Activated CD4-positive, alpha-beta T cell treated with anti-CD3 and anti-CD28 coated beads, Interleukin-2, amount 50 U/mL, for 4 hours (primary cell): Measurements from ENCODE around the gene MORC4.

Source experiments
- DNase-seq, 2 experiments: peaks; one replicate each; pipeline ENCODE4 v3.0.0-alpha.2; 2020

MORC4 gene

DNA sequence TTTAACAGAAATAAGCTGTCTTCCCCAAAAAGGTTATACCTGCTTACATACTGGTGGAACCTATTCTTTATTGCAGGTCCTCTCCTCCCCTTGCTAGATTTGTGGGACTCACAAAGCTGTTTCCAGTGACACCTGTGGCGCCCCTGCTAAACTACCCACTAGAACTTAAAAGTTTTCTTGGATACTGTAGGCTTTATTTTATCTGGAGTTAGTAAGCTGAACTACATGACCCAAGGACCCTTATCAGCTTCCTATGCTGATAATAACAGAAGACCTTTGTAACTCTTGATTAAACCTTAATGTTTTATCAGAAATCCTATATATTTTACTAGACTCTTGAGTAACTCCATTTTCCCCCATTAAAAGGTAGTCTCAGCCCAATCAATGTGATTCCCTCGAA, 47.5 kb downstream of the MORC4 start:
- DNase-seq, result no peak

DNA sequence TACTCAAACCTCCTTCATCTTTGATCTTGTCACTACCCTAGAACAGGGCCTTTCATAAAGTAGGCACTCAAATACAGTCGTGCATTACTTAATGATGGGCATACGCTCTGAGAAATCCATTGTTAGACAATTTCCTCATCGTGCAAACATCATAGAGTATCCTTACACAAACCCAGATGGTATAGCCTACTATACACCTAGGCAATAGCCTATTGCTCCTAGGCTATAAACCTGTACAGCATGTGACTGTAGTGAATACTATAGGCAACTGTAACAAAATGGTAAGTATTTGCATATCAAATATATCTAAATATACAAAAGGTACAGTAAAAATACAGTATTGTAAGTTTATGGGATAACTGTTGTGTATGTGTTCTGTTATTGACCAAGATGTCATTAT, 47.9 kb downstream of the MORC4 start:
- no peak for DNase-seq

DNA sequence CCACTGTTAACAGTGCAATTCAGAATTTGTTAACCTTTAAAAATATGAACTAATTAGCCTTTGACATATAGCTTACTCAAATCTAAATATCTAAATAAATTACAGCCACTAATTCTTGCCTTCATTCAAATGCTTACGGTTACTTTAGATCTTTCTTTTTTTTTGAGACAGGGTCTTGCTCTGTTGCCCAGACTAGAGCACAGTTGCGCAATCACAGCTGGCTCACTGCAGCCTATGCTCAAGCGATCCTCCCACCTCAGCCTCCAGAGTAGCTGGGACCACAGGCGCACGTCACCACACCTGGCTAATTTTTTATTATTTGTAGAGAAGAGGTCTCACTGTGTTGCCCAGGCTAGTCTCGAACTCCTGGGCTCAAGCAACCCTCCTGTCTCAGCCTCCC, 48.8 kb downstream of the MORC4 start:
- no peak for DNase-seq

DNA sequence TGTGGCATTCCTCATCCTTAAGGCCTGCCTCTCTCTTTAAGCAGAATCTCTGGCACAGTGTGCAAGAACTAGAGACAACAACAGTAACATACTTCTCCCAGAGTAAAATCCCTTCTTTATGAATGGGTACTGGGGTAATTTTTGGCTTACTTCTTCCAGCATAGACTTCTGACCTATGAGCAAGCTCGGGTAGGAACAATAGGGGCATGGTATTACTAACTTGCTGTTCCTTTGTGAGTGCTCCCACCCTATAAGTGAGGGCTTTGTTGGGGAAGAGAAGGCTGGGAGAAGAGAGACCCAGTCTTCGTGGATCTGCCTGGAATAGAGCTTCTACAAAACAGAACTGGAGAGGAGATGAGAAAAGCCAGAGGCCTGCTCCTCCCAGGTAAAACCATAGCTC, 49.6 kb downstream of the MORC4 start:
- DNase-seq, result no peak

DNA sequence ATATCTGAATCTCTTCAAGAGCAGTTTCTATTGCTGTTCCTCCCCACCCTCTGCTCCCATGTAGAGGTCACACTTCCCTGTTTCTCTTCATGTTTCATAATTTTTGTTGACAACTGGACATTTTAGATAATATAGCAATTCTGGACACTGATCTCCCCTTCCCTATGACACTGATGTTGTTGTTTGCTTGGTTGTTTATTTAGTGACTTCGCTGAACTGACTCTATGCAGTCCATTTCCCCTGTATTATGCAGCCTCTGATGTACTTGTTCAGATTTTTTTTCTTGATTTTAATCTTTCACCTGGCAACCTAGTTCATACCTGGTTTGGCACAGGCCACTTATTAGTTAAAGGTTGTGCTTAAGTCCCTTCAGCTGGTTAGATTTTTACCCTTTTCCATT, 50.6 kb downstream of the MORC4 start:
- DNase-seq, result no peak

DNA sequence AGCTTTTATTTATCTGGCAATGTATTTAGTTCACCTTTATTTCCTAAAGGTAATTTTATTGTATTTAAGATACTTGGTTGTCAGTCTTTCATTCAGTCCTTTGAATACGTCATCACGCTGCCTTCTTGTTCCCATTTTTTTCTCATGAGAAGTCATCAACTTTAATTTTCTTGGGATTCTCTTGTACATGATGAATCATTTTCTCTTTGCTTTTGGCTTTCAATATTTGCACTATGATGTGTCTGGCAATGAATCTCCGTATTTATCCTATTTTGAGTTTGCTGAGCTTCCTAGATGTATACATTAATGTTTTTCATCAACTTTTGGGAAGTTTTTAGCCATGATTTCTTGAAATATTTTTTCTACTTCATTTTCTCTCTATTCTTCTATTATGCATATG, 51.4 kb downstream of the MORC4 start:
- no peak for DNase-seq

DNA sequence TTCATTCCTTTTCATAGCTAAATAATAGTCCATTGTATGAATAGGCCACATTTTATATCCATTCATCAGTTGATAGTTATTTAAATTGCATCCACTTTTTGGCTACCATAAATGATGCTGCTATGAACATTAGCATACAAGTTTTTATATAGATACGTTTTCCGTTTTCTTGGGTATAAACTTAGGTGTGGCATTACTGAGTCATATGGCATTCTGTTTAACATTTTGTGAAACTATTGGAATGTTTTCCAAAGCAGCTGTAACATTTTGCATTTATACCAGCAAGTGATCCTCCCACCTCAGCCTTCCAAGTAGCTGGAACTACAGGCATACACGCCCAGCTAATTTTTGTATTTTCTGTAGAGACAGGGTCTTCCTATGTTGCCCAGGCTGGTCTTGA, 53.5 kb downstream of the MORC4 start:
- no peak for DNase-seq

DNA sequence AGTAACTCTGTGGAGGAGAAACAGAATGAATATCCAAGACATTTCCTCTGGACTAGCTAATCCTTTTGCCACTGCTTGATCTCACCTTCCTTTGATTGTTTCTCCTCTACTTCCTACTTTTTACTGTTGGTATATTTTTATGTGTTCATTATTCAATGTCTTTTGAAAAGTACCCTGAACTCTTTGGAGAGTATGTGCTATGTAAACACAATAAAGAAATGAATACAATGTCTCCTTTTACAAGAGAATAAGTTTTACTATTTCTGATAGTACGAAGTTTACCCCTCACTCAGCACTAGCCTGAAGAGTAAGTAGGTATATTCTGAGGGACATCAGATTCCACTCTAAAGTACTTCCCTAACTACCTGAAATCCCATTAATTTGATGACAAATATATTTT, 59.9 kb downstream of the MORC4 start:
- no peak for DNase-seq

DNA sequence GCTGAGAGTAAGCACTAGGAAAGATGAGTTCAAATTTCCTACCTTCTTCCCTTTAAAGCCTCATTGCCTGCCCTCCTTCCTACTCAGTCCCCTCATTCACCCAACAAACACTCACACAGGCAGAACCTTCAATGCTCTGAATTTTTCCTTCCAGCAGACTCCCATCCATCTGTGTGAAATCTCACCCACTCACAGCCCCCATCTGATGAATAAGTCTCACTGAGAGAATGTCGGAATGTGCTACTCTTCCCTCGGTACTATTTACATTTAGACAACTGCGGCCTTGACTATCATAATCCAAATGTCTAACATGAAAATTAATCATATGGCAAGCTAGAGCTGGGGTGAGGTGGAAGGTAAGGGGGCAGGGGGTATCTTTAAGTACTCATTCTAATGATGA, 60.4 kb downstream of the MORC4 start:
- DNase-seq, result no peak

DNA sequence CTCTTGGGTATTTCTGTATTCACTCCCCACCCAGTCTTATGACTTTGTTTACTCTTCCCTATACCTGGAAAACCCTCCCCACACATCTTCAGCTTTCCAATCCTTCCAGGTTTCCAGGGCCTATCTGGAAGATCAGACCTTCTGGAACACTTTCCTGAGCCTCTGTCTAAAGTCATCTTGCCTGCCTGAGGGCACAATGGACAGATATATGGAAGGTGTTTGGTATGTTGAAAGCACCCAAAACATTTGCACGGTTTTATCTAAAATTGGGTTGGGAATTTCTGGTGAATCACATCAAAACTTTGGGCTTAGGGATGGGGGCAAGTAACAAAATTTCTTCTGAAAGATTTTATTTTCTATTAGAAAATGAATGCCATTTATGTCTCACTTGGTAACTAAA, 63.8 kb downstream of the MORC4 start:
- DNase-seq, result no peak

DNA sequence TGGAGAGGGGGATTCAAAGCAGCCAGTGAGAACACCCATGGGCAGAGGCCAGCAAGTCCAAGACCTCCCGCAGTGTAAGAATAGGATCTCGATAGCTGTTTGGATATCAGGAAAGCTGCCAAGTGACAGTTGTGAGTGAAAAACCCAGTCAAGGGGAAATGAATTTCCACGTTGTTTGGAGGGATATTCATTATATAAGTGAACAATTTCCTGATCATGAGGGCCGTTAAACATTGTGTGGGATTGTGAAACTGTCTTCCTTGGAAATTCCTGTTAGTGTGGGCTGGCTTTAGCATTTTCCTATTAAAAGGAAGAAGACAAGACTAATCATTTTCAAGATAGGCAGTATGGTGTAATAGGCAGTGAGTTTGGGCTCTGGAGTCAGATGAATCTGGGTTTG, 64.8 kb downstream of the MORC4 start:
- no peak for DNase-seq

DNA sequence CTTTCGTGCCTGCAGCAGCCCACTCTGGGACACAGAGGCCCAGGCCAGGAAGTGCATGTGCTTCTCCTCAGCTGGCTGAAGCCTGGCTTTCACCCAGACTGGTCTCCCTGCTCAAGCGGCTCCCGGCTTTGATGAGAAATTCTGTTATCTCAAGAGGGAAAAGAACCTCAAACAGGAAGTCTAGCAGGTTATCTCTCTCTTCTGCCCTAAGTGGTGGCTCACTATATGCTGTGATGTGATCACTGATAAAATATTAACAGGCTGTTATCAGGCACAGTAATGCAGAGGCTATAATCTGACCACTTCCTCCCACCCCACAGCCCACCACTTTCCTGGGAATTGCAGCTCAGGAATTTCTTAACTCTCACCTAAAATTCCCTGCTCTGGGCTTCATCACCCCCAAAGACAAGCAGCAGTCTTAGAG, 66.5 kb downstream of the MORC4 start:
- DNase-seq, result no peak

DNA sequence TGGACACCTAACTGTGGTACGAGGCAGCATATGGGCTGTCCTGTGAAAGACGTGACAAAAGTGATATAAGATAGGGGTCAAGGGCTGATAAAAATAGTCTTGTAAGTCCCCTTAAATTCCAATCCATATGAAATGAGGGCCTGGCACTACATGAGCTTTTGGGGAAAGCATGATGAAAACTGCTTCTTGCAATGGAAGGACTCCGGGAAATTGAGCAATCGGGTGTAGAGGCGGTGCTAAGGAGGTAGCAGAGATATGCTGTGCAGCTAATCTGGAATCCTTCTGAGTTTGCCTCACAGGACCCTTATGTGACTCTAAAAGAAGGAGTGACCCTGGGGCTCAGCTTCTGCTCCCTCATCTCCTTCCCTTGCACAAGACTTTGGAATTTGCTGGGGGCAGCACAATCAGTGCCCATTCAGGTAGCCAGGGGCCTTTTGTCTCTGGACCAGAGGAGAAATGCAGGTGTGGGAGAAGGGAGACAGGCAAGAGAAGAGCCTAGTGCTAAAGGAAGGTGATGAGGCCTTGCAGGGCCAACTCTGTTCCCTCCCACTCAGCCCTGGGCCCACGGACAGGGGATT, 67.0 kb downstream of the MORC4 start:
- DNase-seq, result no peak

DNA sequence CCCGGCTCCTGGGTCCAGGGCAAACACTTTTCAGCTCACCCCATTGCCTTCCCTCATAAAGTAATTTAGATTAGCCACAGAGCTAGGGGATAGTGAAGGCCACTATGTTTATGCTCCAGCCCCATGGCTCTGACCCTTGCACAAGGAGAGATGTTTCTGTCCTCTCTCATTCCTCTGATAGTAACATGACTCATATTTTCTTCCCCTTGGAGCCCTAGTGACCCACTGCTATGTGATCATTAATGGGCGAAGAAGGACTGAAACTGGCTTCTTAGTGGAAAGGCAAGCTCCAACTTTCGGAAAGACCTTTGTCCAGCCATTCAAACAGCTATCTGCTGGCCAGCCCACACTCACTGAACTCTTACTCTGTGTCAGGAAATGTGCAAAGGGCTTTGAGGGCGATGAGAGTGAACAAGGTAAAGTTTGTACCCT, 67.5 kb downstream of the MORC4 start:
- no peak for DNase-seq

DNA sequence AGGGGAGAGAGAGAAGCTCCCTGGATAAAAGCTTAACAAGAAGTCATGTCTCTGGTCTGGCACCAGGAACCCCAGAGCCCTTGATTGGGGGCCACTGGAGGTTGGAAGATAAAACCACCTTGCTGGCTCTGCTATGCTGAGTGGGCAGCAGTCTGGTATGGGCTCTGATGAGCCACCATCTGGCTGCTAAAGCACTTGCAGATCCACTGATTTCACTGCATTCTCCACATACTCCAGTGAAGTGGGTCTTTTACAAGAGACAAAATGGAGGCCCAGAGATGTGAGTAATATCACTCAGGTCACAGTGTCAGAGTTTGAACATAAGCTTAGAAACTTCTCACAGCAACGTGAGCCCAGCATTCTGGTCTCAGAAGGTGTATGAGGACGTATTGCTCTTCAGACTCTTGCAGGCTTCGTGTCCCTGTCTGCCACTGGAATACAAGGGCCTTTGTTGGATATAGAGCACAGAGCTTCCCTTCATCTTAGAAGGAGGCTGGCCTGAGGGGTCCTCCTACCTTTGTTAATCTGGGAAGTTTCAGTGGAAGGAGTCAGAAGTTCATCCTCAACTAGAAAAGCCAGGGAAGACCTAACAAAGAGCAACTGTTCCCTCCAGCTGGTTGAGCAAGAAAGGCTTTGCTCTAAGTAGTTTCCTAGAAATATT, 68.1 kb downstream of the MORC4 start:
- DNase-seq, result no peak

DNA sequence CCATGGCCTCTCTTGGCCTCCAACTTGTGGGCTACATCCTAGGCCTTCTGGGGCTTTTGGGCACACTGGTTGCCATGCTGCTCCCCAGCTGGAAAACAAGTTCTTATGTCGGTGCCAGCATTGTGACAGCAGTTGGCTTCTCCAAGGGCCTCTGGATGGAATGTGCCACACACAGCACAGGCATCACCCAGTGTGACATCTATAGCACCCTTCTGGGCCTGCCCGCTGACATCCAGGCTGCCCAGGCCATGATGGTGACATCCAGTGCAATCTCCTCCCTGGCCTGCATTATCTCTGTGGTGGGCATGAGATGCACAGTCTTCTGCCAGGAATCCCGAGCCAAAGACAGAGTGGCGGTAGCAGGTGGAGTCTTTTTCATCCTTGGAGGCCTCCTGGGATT, 71.8 kb downstream of the MORC4 start:
- DNase-seq, result no peak

DNA sequence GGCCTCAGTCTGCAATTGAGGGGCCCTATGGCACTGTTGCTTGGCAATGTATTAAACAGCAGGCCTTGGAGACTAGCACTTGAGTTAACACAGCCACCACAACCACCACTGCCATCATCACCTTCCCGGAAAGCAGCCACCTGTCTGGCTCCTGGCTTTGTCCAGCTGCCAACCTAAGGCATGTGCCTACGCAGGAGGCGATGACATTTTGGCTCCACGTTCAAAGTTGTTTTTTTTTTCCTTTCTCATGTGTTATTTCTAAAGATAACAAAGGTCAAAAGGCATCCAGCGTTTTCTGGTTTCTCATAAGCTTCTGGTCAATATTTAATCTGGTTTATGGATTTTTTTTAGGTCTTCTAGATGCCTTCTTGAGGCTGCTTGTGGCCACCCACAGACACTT, 72.3 kb downstream of the MORC4 start:
- no peak for DNase-seq

DNA sequence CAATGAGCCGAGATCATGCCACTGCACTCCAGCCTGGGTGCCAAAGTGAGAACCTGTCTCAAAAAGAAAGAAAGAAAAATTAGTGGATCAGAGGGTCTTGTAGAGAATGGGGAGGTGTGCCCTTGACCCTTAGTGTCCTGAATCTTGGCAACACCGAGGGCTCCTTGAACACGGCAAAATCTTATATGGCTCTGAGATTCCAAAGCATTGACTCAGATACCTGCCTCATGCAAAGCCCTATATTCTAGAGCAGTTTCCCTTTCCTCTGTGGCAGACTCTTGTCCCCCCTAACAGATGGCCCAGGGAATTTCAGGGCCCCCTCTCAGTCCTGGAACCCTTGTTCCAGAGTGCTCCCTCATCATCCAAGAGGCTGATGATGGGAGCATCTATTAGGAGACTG, 73.0 kb downstream of the MORC4 start:
- DNase-seq, result no peak

DNA sequence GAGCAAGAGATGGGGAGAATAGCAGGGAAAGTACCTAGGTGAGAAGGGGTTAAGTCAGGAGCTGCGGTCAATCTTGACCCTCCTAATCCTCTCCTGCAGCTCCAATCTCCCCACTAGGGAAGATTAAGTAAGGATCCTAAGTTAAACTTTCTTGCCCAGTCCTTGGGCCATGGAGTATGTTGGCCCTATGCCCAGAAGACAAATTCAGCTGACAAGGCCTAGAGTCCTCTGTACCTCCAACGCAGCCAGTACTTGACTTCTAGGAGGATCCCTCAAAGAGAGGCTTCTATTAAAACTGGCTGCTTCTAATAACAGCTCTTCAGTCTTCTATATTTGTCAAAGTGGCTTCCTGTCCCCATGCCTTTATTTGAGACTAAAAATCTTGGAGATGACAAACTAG, 78.4 kb downstream of the MORC4 start:
- DNase-seq, result no peak

DNA sequence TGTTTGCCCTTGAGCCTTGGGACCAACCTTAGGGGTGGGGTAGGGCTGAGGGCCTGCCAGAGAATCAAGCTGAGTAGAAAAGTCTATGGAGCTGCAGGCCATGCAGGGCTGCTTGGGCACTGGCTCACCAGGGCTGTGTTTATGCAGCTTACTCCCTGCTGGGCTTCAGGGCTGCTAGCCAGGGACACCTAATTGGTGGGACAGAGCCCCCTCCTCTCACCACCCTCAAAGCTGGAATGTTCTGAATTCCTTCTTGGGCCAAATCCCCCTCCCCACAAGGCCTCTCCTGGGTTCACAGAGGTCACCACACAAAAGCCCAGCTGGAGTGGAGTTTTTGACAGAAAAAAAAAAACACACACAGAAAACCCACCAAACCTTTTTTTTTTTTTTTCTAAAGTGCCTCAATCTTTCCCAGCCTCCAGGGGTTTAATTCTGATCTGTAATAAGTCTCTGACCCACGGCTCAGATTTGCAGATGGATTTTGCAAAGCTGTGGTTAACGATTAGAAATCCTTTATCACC, 80.0 kb downstream of the MORC4 start, which contains the start of gene CLDN2:
CLDN2 (plus strand) TSS at position 471 of the 521 bp plus-strand sequence. CDS start 7,827 bp downstream, outside the sequence.
- no peak for DNase-seq

DNA sequence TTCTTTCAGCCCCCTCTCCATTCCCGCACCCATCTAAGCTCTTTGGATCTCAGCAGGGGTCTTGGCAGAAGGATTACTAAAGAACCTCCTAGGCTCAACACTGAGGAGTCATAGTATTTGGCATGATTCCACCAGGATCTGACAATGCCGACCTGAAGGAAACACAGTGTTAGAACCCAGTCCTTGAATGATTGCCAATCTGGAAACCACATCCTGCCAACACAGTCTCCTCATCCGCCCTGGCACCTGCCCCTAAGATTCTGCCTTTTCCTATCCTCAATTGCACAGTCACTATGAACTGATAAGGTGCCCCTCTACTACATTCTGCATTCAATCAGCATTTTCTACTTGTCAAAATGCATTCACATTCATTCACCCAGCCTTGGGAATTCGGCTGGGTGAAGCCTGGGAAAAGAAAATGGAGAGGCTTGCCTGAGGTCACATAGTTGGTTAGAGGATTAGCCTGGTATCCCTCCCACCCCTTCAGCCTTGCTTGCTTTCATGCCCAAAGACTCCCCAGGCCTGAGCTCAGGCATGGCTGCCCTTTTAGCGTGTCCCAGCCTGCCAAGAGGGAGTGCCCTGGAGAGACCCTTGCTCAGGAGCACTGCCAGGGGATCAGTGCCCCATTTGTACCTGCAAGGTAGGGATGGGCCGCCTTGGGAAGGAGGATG, 82.0 kb downstream of the MORC4 start:
- DNase-seq, result no peak

DNA sequence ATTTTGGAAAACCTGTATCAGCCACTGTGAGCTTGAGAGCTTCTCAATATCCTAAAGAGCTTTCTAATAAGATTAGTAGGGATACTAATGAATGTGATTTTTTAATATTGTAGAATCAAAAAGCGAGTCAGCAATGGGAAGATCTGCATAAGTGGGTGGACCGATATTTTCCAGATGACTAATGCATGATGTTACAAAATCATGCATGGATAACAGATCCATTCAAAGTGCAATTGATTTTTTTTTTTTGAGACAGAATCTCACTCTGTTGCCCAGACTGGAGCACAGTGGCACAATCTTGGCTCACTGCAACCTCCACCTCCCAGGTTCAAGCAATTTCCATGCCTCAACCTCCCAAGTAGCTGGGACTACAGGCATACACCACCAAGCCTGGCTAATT, 87.1 kb downstream of the MORC4 start:
- DNase-seq, result no peak

DNA sequence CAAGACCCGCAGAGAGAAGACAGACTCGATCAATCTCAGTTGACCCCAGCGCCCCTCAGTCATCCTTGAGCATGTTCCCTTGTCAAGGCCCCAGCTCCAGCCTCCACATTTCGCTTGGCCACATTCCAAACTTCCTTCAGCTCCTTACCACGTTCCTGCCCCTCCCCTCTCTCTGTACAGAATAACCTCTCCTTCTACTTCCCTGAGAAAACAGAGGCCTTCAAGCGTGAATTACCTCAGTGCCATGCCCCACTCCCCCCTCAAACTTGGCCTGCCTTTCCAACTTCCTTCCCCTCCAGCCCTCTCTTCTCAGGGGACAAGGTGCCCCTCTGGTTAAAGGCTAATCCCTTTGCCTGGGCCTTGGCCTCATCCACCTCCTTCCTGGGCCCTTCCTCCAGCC, 93.7 kb downstream of the MORC4 start:
- DNase-seq, result no peak

DNA sequence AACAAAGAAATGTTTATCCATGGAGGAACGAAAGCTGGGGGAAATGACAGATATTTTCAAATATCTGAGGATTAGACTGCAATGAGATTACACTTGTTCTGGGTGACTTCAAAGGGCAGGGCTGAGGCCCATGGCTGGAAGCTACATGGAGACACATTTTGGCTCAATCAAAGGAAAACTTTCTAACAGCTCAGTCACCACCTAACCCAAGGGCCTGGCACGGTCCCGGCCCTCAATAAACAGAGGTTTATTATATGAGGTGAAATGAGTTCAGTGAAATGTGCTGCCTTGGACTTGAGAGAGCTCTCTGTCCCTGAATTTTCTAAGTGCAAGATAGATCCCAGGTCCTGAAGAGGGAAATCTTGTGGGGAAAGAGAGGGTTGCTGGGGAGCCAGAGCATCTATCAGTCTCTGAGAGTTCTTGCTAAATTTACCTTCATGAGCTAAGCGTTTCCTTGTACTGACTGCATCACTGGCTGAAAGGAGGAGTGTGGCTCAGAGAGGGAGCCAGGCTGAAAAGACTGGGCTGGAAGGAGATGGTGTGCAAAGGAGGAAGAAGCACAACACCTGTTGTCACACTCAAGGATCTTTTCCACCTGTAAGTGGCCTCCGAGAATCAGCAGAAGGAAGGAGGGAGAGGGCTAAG, 94.8 kb downstream of the MORC4 start:
- no peak for DNase-seq
